Measurements from ENCODE around the gene PDZK1.
"Not testable (repeated sequence)": the region's sequence is repeated elsewhere in the genome, so short reads cannot be mapped to it uniquely, and the experiment has no call there.

Gene PDZK1

GRCh38 chr1:145641886-145642285 is 65.3 kb downstream of the PDZK1 start:
- DNase-seq, result not testable (repeated sequence)

DNA sequence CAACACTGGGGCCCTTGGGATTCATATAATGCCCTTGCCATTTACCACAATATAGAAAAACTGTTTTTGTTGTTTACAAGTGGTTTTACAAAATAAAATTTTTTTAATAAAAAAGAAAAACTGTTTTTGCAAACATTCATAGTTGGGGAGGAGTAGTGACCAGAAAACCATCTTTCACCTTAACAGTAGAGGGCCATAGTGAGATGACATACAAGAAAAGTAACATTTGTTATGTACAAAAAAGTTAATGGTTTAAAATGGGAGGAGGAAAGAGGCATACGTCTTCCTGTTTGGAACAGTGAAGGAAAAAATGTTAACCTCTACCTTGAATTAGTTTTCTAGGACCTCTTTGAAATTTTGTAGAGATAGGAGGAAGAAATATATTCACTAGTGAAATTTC is 70.9 kb downstream of the PDZK1 start:
- DNase-seq, result not testable (repeated sequence)

- DNase-seq, result not testable (repeated sequence)
These were observed 85.0 kb downstream of the PDZK1 start for GRCh38 chr1:145622177-145622576.
